Erythroblast (primary cell): ENCODE results near the gene NID1.

Source experiments
- DNase-seq, 2 experiments: peaks; one replicate each; lab custom pipeline; 2025; lab: John Stamatoyannopoulos, UW
- GATA1 ChIP-seq: IDR thresholded peaks from 2 replicates; pipeline ENCODE4 v1.6.1; 2011; ENCODE audit warnings: low read depth, mild to moderate bottlenecking, control low read depth, low read length, moderate library complexity
- POLR2A ChIP-seq: IDR thresholded peaks from 2 replicates; pipeline ENCODE4 v1.6.1; 2011; ENCODE audit warnings: mild to moderate bottlenecking, low read length

Gene NID1, protein sequence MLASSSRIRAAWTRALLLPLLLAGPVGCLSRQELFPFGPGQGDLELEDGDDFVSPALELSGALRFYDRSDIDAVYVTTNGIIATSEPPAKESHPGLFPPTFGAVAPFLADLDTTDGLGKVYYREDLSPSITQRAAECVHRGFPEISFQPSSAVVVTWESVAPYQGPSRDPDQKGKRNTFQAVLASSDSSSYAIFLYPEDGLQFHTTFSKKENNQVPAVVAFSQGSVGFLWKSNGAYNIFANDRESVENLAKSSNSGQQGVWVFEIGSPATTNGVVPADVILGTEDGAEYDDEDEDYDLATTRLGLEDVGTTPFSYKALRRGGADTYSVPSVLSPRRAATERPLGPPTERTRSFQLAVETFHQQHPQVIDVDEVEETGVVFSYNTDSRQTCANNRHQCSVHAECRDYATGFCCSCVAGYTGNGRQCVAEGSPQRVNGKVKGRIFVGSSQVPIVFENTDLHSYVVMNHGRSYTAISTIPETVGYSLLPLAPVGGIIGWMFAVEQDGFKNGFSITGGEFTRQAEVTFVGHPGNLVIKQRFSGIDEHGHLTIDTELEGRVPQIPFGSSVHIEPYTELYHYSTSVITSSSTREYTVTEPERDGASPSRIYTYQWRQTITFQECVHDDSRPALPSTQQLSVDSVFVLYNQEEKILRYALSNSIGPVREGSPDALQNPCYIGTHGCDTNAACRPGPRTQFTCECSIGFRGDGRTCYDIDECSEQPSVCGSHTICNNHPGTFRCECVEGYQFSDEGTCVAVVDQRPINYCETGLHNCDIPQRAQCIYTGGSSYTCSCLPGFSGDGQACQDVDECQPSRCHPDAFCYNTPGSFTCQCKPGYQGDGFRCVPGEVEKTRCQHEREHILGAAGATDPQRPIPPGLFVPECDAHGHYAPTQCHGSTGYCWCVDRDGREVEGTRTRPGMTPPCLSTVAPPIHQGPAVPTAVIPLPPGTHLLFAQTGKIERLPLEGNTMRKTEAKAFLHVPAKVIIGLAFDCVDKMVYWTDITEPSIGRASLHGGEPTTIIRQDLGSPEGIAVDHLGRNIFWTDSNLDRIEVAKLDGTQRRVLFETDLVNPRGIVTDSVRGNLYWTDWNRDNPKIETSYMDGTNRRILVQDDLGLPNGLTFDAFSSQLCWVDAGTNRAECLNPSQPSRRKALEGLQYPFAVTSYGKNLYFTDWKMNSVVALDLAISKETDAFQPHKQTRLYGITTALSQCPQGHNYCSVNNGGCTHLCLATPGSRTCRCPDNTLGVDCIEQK

DNA sequence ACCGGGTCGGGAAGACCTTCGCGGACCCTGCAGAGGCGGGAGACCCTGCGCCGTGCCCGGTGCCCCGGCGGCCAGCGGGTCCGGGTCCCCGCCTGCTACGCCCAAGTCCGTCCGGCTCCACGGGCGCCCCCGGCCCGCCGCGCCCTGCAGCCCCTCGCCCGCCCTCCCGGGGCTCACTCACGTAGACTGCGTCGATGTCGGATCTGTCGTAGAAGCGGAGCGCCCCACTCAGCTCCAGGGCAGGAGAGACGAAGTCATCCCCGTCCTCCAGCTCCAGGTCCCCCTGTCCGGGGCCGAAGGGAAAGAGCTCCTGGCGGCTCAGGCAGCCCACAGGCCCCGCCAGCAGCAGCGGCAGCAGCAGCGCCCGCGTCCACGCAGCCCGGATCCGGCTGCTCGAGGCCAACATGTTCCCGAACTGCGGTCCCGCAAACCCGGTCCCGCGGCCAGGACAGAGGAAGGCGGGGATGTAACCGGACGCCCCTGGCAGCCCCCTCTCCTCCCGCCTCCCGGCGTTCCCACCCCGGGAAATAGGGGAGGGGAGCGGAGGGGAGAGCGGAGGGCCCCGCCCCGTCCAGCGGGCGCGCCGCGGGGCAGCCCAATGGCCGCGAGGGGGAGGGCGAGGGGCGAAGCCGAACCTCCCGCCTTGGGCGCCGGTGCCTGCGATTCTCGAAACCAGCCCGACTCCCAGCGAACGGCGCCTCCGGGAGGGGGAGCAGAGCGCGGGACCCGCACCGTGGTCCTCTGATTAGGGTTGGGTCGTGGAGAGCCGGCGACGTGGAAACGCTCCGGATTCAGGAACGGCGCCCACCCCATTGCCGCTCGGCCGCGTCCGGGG is at the start of gene NID1:
Gene NID1 (minus strand): TSS at position 417 of the 835 bp plus-strand sequence. CDS start 11 bp downstream, at position 406.
- TF ChIP-seq POLR2A = no peak
- TF ChIP-seq GATA1 = no peak
- peak; percentile 42 to 47 for DNase-seq

DNA sequence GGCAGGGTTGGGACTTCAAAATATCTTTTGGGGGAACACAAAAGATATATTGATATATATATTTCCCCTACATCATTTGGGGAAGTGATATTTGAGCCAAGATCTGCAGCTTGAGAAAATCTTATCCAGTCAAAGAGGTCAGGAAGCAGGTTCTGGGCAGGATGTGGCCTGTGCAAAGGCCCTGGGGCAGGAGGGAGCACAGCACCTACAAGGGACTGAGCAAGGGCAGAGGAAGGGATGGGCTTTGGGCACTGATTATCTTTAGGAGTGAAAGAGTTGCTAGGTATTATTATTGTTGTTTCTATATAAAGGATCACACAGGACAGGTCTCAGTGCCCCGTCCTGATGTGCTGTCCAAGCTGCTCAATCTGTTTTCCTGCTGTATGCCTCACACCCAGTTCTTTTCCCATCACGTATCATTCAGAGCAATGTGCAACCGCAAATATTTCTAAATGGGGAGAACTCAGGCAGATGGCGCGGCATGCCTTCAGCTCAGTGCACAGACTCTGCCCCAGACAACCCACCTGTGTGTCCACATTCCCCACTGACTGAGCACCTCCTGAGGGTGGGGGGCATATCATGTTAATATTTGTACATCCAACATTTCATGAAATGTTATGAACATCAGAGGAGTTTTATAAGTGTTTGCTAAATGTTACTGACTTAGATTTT is 49.3 kb upstream of the NID1 start:
- no peak for DNase-seq
- TF ChIP-seq GATA1 (no peak), POLR2A (no peak)

DNA sequence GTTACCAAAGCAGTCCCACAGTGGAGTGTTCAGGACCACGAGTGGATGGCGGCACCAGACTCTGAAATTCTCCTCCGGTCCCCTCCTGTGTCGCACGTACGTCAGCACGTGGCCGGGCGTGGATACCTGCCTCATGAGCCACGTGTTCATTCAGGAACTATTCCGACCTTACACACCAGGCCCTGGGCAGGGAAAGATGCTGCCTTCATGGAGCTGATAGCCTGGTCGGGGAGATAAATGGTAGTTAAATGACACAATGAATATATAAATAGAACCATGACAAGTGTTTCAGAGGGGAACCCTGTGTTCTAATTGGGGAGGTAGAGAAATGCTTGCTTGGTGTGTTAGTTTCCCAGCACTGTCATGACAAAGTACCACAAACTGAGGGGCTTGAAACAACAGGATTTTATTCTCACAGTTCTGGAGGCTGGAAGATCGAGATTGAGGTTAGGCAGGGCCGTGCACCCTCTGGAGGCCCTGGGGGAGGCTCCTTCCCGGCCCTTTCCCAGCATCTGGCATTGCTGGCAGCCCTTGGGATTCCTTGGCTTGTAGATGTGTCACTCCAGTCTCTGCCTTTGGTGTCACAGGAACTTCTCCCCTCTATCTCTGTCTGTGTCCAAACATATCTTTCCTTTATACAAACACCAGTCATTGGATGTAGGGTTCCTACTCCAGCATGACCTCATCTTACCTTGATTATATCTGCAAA is 48.6 kb upstream of the NID1 start:
- no peak for DNase-seq
- no peak for TF ChIP-seq POLR2A
- TF ChIP-seq GATA1 = no peak

DNA sequence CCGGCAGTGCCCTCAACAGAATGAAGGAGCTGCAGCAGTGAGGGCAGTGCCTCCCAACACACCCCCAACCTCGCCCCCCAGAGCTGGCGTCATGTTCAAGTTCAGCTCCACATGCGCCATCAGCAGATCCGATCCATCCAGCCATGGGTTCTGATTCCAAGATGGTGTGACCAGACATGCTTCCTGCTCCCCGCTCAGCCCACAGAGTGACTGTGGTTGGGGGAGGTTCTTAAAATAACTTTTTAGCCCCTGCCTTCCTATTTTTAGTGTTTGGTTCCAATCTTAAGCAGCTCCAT is 47.4 kb upstream of the NID1 start:
- no peak for DNase-seq

DNA sequence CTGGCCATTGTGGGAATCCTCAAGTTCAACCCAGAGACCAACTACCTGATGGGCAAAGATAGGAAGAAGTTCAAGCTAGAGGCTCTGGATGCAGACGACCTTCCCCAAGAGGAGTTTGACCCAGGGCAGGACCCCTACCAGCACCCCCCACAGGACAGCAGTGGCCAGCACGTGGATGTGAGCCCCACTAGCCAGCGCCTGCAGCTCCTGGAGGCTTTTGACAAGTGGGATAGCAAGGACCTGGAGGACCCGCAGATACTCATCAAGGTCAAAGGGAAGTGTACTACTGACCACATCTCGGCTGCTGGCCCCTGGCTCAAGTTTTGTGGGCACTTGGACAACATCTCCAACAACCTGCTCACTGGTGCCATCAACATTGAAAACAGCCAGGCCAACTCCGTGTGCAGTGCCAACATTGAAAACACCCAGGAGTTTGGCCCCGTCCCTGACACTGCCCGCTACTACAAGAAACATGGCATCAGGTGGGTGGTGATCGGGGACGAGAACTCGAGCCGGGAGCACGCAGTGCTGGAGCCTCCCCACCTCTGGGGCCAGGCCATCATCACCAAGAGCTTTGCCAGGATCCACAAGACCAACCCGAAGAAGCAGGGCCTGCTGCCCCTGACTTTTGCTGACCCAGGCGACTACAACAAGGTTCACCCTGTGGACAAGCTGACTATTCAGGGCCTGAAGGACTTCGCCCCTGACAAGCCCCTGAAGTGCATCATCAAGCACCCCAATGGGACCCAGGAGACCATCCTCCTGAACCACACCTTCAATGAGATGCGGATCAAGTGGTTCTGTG is 46.8 kb upstream of the NID1 start:
- DNase-seq = no peak
- TF ChIP-seq GATA1 (no peak), POLR2A (no peak)

More for the DNA sequence above, 47.4 kb upstream of the NID1 start:
- TF ChIP-seq POLR2A (no peak), GATA1 (no peak)

DNA sequence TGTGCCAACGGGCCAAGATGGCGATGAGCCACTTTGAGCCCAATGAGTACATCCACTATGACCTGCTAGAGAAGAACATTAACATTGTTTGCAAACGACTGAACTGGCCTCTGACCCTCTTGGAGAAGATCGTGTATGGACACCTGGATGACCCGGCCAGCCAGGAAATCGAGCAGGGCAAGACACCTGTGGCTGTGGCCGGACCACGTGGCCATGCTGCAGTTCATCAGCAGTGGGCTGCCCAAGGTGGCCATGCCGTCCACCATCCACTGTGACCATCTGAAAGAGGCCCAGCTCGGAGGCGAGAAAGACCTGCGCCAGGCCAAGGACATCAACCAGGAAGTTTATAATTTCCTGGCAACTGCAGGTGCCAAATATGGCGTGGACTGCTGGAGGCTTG is 45.2 kb upstream of the NID1 start:
- DNase-seq = no peak
- no peak for TF ChIP-seq GATA1
- no peak for TF ChIP-seq POLR2A

DNA sequence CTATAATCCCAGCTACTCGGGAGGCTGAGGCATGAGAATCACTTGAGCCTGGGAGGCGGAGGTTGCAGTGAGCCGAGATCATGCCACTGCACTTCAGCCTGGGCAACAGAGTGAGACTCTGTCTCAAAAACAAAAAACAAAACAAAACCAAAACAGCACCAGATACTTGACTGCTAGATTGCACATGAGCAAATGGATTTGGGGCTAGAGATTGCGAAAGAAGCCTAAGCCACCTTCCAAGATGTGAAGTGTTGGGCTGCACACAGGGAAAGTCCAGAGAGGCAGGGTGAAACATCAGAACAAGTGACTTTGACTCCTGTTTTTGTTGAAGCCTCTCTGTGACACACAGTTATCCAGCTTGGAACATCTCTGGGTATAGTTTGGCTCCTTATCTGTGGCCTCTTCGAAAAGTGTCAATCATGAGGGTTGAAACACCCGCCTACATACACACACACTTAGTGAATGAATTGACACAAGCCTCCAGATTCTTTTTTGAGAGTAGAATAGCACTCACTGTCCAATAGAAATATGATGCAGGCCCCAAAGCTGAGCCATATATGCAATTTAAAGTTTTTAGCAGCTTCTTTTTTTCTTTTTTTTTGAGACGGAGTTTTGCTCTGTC is 43.2 kb upstream of the NID1 start:
- DNase-seq = no peak
- no peak for TF ChIP-seq POLR2A
- TF ChIP-seq GATA1 = no peak

DNA sequence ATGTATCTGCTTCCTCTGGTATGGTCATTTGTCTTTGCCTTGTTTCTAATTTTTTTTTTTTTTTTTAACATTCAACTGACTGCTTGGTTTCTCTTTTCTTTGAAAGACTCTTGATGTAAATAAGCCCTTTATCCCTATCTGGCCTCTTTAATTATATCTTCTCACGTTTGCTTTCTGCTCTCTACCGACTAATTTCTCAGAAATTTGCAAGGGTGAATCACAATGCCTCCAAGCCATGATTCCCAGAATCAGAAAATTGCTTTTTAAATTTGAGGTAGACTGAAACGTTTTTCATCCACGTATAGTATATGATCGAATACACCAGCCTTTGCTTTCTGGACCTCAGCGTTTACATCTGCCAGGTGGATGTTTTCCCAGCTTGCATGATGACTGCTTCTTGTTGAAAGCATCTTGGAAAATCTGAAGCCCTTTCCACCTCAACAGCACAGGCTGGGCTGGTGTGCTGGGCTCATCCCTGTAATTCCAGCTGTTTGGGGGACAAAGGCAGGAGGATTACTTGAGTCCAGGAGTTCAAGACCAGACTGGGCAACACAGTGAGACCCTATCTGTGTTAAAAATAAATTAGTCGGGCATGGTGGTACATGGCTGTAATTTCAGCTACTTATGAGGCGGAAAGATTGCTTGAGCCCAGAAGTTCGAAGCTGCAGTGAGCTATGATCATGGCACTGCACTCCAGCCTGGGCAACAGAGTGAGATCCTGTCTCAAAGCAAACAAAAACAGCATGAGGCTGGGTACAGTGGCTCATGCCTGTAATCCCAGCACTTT is 42.4 kb upstream of the NID1 start:
- no peak for TF ChIP-seq POLR2A
- TF ChIP-seq GATA1 = no peak

DNA sequence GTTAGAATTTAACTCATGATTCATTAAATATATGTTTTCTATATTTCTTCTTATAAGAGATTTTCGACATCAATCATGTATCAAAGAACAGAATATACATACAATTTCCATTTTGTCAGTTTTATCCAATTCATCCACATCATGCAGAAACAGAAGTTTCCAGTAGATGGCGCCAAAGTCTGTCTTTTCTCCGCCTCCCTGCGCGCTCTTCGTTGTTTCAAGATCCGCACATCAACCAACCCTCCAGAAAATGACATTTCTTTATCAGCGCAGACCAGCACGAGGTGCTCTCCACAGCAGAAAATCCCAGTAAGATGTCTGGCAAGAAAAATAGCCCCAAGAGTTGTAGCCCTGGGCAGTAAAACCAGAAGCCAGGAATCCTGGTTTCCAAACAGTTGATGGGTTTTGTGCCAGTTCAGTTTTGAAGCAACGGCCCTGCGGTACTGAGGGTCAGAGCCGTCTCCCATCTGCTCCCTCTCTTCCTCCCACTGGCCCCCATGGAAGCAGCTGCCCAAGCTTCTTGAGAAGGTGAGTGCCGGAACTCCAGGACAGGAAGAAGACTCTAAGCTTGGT is 38.8 kb upstream of the NID1 start:
- peak; percentile 76 to 82 for DNase-seq
- no peak for TF ChIP-seq POLR2A

More for the DNA sequence above, 42.4 kb upstream of the NID1 start:
- no peak for DNase-seq

DNA sequence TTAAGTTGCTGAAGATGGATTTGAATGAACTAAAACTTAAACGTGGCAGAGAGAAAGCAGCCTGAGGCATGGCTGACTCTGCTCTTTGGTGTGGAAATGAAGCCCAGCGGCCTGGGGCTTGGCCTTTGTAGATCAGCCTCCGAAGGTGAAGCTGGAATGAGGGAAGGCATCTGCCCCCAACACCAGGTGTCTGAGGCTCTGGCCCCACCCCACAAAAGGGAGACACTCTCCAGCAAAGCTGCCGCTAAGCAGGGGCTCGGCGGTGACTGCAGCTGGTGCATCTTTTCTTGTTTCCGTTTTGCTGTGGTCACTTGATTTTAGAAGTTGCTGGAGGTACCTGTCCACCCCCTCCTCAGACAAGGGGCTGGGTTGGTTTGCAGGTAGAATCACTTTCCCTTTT is 38.2 kb upstream of the NID1 start:
- no peak for TF ChIP-seq GATA1
- TF ChIP-seq POLR2A = no peak
- no peak for DNase-seq
